ENCODE measurements around the gene GTPBP2. TPM values are rescaled to one million over a fixed set of nuclear protein-coding genes. Genes with fewer than 3 reads are reported as not detected.

GTPBP2 gene
- total and polyA plus RNA-seq, 2 of the 13 experiments (the other 11 are each of a cell fraction or from before 2014, with no cell fraction given) = 26.9 to 88.2 TPM

DNA sequence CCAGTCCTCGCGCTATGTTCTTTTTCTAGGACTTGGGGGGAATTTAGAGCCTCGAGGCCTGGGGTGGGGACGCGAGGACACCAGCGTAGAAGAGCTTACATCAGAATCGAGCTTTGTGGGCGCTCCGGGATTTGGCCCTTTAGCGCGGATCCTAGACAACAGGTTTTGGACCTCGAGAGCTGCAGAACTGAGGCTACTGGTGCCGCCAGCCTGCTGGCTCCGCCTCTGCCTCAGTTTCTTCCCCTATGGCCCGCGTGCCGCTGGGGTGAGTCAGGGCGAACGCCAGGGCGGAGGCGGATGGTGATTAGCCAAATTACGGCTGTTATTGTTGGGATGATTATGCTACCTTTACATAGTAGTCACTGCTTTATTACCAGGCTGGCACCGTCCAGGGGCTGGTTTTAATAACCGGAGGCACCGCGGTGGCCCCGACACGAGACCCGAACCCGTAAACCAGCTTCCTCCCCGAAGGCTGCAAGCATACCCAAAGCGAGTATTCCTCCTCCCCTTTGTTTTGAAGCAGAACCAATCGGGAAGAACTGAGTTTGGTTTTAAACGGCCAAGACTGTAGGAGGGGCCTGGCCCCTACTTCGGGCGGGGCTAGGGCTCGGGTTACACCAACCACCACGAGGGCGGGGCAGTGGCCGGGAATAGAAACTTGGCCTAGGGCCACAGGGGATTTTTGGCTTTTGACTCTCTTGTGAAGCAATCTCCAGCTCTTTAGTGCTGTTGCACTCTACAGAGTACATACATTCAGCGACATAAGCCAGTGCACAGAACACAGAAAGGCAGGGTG lies 639 bp upstream of the GTPBP2 start (continued):
- TF ChIP-seq, protein P1, sequence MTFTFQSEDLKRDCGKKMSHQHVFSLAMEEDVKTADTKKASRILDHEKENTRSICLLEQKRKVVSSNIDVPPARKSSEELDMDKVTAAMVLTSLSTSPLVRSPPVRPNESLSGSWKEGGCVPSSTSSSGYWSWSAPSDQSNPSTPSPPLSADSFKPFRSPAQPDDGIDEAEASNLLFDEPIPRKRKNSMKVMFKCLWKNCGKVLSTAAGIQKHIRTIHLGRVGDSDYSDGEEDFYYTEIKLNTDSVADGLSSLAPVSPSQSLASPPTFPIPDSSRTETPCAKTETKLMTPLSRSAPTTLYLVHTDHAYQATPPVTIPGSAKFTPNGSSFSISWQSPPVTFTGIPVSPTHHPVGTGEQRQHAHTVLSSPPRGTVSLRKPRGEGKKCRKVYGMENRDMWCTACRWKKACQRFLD (CRISPR knock-in tag; IDR thresholded peaks at IDR 0.05; ENCODE audit: borderline replicate concordance) = no peak
- TF ChIP-seq NFKBIZ (CRISPR knock-in tag; IDR thresholded peaks at IDR 0.05) (peak; percentile 30; the same call in 1 of the 2 replicates), ZIK1 (CRISPR knock-in tag; IDR thresholded peaks at IDR 0.05; ENCODE audit: borderline replicate concordance, low read depth) (no peak; the same call in 1 of the 2 replicates), HNF4G (IDR thresholded peaks at IDR 0.05; ENCODE audit: borderline replicate concordance, low read depth, low read length) (no peak), HNF4G (CRISPR knock-in tag; IDR thresholded peaks at IDR 0.05; ENCODE audit: borderline replicate concordance, low read depth) (no peak), TBX2 (CRISPR knock-in tag; IDR thresholded peaks at IDR 0.05; ENCODE audit: borderline replicate concordance) (peak; percentile 68), SMARCE1 (IDR thresholded peaks at IDR 0.05; ENCODE audit: borderline replicate concordance) (no peak), RFXAP (CRISPR knock-in tag; IDR thresholded peaks at IDR 0.05; ENCODE audit: borderline replicate concordance) (peak; percentile 56; the same call in 1 of the 2 replicates), NR2C2 (CRISPR knock-in tag; IDR thresholded peaks at IDR 0.05; ENCODE audit: borderline replicate concordance) (no peak), TMF1 (CRISPR knock-in tag; IDR thresholded peaks at IDR 0.05; ENCODE audit: low read depth) (no peak), ZBTB1 (CRISPR knock-in tag; IDR thresholded peaks at IDR 0.05; ENCODE audit: borderline replicate concordance) (no peak), ZNF17 (CRISPR knock-in tag; IDR thresholded peaks at IDR 0.05) (no peak), ZNF468 (CRISPR knock-in tag; IDR thresholded peaks at IDR 0.05) (no peak), ZNF24 (IDR thresholded peaks at IDR 0.05) (no peak), KDM5B (CRISPR knock-in tag; IDR thresholded peaks at IDR 0.05; ENCODE audit: borderline replicate concordance) (peak; percentile 77), ZNF879 (CRISPR knock-in tag; IDR thresholded peaks at IDR 0.05) (no peak), ZFYVE20 (CRISPR knock-in tag; IDR thresholded peaks at IDR 0.05; ENCODE audit: borderline replicate concordance, low read depth) (0 out of 2 replicates have a peak, but pooled peaks have one; percentile 33), FOXJ3 (CRISPR knock-in tag; IDR thresholded peaks at IDR 0.05; ENCODE audit: borderline replicate concordance) (no peak; the same call in 1 of the 2 replicates), TCF12 (IDR thresholded peaks at IDR 0.05) (no peak), TCF12 (CRISPR knock-in tag; IDR thresholded peaks at IDR 0.05) (no peak; the same call in 1 of the 2 replicates), HNRNPLL (IDR thresholded peaks at IDR 0.05; ENCODE audit: low read depth, low read length, poor library complexity, severe bottlenecking) (no peak), PHB2 (IDR thresholded peaks at IDR 0.05; ENCODE audit: partially characterized antibody) (no peak), POGZ (CRISPR knock-in tag; IDR thresholded peaks at IDR 0.05) (peak; percentile 75), ZNF225 (CRISPR knock-in tag; IDR thresholded peaks at IDR 0.05) (peak; percentile 33)
- TF ChIP-seq, protein P2, sequence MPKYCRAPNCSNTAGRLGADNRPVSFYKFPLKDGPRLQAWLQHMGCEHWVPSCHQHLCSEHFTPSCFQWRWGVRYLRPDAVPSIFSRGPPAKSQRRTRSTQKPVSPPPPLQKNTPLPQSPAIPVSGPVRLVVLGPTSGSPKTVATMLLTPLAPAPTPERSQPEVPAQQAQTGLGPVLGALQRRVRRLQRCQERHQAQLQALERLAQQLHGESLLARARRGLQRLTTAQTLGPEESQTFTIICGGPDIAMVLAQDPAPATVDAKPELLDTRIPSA (CRISPR knock-in tag; IDR thresholded peaks at IDR 0.05; ENCODE audit: borderline replicate concordance) = no peak
- TF ChIP-seq, protein P3, sequence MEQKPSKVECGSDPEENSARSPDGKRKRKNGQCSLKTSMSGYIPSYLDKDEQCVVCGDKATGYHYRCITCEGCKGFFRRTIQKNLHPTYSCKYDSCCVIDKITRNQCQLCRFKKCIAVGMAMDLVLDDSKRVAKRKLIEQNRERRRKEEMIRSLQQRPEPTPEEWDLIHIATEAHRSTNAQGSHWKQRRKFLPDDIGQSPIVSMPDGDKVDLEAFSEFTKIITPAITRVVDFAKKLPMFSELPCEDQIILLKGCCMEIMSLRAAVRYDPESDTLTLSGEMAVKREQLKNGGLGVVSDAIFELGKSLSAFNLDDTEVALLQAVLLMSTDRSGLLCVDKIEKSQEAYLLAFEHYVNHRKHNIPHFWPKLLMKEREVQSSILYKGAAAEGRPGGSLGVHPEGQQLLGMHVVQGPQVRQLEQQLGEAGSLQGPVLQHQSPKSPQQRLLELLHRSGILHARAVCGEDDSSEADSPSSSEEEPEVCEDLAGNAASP (CRISPR knock-in tag; IDR thresholded peaks at IDR 0.05; ENCODE audit: borderline replicate concordance) = peak; percentile 33
- TF ChIP-seq, protein P4, sequence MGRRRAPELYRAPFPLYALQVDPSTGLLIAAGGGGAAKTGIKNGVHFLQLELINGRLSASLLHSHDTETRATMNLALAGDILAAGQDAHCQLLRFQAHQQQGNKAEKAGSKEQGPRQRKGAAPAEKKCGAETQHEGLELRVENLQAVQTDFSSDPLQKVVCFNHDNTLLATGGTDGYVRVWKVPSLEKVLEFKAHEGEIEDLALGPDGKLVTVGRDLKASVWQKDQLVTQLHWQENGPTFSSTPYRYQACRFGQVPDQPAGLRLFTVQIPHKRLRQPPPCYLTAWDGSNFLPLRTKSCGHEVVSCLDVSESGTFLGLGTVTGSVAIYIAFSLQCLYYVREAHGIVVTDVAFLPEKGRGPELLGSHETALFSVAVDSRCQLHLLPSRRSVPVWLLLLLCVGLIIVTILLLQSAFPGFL (CRISPR knock-in tag; IDR thresholded peaks at IDR 0.05) = no peak
